Cardiac fibroblast (primary cell): ENCODE results near the gene CNEP1R1.

ENCODE experiments used
- DNase-seq, 2 donors: peaks; one replicate each; pipeline versions ENCODE4 v3.0.0 to v3.0.0-alpha.2; 2010; ENCODE audit warnings: low read depth in 2 of 2
- H3K4me3 ChIP-seq, 2 donors: replicated peaks in 1 of 2; 1 replicate in 1 of 2; 2 replicates in 1 of 2; pipeline ENCODE4 v1.5.1; 2011; ENCODE audit warnings: low read depth in 2 of 2, low read length in 2 of 2, mild to moderate bottlenecking in 2 of 2, moderate library complexity in 1 of 2
- CTCF ChIP-seq: IDR thresholded peaks from one replicate; pipeline ENCODE4 v1.5.1; 2011; ENCODE audit warnings: low read depth, mild to moderate bottlenecking, low read length, inconsistent platforms

Gene CNEP1R1

GRCh38 chr16:50079397-50080140 is 54.5 kb downstream of the CNEP1R1 start:
- peak in 1 of 2 donors; percentile 14 for DNase-seq
- H3K4me3 ChIP-seq, result no peak overlapping the region
- no peak for TF ChIP-seq CTCF

GRCh38 chr16:50081428-50082018 is 56.5 kb downstream of the CNEP1R1 start:
- DNase-seq, result no peak
- no peak overlapping the region for H3K4me3 ChIP-seq
- TF ChIP-seq CTCF, result no peak

GRCh38 chr16:50083996-50084395 is 59.0 kb downstream of the CNEP1R1 start:
- no peak overlapping the region for H3K4me3 ChIP-seq
- no peak for TF ChIP-seq CTCF
- DNase-seq, result no peak

GRCh38 chr16:50086176-50086575 is 61.2 kb downstream of the CNEP1R1 start:
- TF ChIP-seq CTCF, result no peak
- no peak overlapping the region for H3K4me3 ChIP-seq
- no peak for DNase-seq
